H1 (cell line): ENCODE data around the gene TMEM260. TPM values are rescaled to one million over a fixed set of nuclear protein-coding genes. Genes with fewer than 3 reads are reported as not detected.

Source experiments
- ASH2L ChIP-seq: fragments of 200-600, 300-600 bp; sonication (generic); IDR thresholded peaks from one replicate; pipeline ENCODE4 v1.7.1; 2017; ENCODE audit warnings: low read length
- ATF3 ChIP-seq: IDR thresholded peaks from 2 replicates; pipeline ENCODE4 v1.6.1; 2011; ENCODE audit warnings: low read depth, mild to moderate bottlenecking, low read length; ENCODE audit not compliant: insufficient read depth
- BRCA1 ChIP-seq: IDR thresholded peaks from 2 replicates; pipeline ENCODE4 v1.6.1; 2012; ENCODE audit warnings: low read depth, low read length, improper control_type of control experiment
- CBX8 ChIP-seq: fragments of 300-800, 300-1000 bp; sonication (generic); IDR thresholded peaks from 2 replicates; pipeline ENCODE4 v1.7.1; 2016; ENCODE audit warnings: low read depth, low read length, borderline replicate concordance
- GABPA ChIP-seq: IDR thresholded peaks from 2 replicates; pipeline ENCODE4 v1.6.1; 2011; ENCODE audit warnings: mild to moderate bottlenecking, low read length, moderate library complexity, borderline replicate concordance; ENCODE audit not compliant: insufficient read depth
- JUND ChIP-seq: IDR thresholded peaks from 2 replicates; pipeline ENCODE4 v1.6.1; 2011; ENCODE audit warnings: mild to moderate bottlenecking, improper control_type of control experiment, low read length
- NANOG ChIP-seq: IDR thresholded peaks from 2 replicates; pipeline ENCODE4 v1.6.1; 2011; ENCODE audit warnings: low read length, low read depth, mild to moderate bottlenecking, inconsistent platforms; ENCODE audit not compliant: insufficient read depth, poor library complexity, severe bottlenecking
- RXRA ChIP-seq: IDR thresholded peaks from 2 replicates; pipeline ENCODE4 v1.6.1; 2011; ENCODE audit warnings: low read depth, mild to moderate bottlenecking, low read length, moderate library complexity; ENCODE audit not compliant: insufficient read depth
- SP2 ChIP-seq: IDR thresholded peaks from 2 replicates; pipeline ENCODE4 v1.6.1; 2012; ENCODE audit warnings: mild to moderate bottlenecking, low read length, inconsistent platforms
- SUZ12 ChIP-seq: fragments of 200-600 bp; sonication (generic); IDR thresholded peaks from 2 replicates; pipeline ENCODE4 v1.6.1; 2012; ENCODE audit warnings: mild to moderate bottlenecking, inconsistent platforms, low read length, moderate library complexity, mixed read lengths
- polyA plus RNA-seq, 7 experiments: library from polyadenylated mRNA; depleted of rRNA in 3 of 7; stranded (reverse) in 5 of 7; unstranded in 2 of 7; fragments of >200 nt in 5 of 7; fragments of 200-250 nt in 2 of 7; gene quantifications; 1 replicate in 5 of 7; 2 replicates in 1 of 7; 4 replicates in 1 of 7; pipeline versions ENCODE4 v1.2.1 to v1.2.3, GENCODE V29; 2011 to 2013; ENCODE audit warnings: missing spikeins in 2 of 7, mixed read lengths in 2 of 7
- total RNA-seq: library from RNA; stranded (reverse); fragmentation: NEBNext Ultra II Directional; extraction: Animal tissue kit (Norgen Biotek cat#: 25700); gene quantifications from 2 replicates; pipeline ENCODE4 v1.2.1, GENCODE V29; 2021

The TMEM260 gene
- total and polyA plus RNA-seq, 2 of the 8 experiments (the other 6 are each of a cell fraction or from before 2014, with no cell fraction given), result 14.4 to 15.2 TPM

- TF ChIP-seq RXRA (no peak), SP2 (no peak), NANOG (no peak), BRCA1 (no peak), JUND (no peak), GABPA (no peak), ATF3 (no peak), CBX8 (no peak), SUZ12 (no peak), ASH2L (no peak)
Measured at GRCh38 chr14:56598519-56598918, 18.9 kb downstream of the TMEM260 start (continued).
